HG02970 (cell line): ENCODE results near the gene ZC3HAV1.
"Not testable (repeated sequence)": the region's sequence is repeated elsewhere in the genome, so short reads cannot be mapped to it uniquely, and the experiment has no call there.

Experiments used
- ATAC-seq: cut with Tn5 transposase; IDR thresholded peaks from one replicate; pipeline ENCODE4 v1.9.1; 2021; ENCODE audit warnings: mild to moderate bottlenecking, moderate library complexity, moderate number of reproducible peaks; ENCODE audit not compliant: unreplicated experiment, low FRiP score

The ZC3HAV1 gene

DNA sequence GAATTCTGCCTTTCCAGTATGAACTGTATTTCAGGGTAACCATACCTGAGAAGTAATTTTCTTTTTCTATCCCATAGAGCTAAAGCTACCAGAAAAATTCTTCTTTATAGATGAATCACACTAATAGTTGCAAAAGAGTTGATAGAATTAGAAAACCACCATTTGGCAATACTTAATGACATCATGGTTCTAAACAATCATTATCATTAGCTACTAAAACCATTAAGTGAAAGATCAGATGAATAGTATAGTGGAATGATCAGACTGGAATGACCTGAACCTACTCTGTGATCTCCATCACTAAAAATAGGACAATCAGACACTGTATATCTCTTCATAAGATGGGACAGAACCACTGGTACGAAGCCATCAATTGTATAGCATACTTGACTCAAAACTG is 53.8 kb downstream of the ZC3HAV1 start:
- no peak for ATAC-seq

DNA sequence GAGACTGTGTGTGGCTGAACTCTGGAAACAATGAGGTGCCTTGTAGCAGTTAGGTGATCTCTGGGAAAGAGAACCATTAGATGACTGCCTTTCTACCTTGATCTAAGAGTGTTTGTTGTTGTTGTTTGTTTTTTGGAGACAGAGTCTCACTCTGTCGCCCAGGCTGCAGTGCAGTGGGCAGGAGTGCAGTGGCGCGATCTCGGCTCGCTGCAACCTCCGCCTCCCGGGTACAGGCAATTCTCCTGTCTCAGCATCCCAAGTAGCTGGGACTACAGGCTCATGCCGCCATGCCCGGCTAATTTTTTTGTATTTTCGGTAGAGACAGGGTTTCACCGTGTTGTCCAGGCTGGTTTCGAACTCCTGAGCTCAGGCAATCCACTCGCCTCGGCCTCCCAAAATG is 54.9 kb downstream of the ZC3HAV1 start:
- not testable (repeated sequence) for ATAC-seq

GRCh38 chr7:139054101-139054500 is 55.4 kb downstream of the ZC3HAV1 start:
- ATAC-seq, result no peak

GRCh38 chr7:139051655-139052054 is 57.9 kb downstream of the ZC3HAV1 start:
- ATAC-seq, result no peak

GRCh38 chr7:139049936-139050335 is 59.6 kb downstream of the ZC3HAV1 start:
- no peak for ATAC-seq

- no peak for ATAC-seq
Observed at GRCh38 chr7:139049111-139049510, 60.4 kb downstream of the ZC3HAV1 start.

- ATAC-seq, result no peak
Observed at GRCh38 chr7:139047970-139048369, 61.5 kb downstream of the ZC3HAV1 start.

GRCh38 chr7:139046143-139046542 is 63.4 kb downstream of the ZC3HAV1 start:
- no peak for ATAC-seq

- no peak for ATAC-seq
Observed at GRCh38 chr7:139044813-139045794, 64.4 kb downstream of the ZC3HAV1 start.

DNA sequence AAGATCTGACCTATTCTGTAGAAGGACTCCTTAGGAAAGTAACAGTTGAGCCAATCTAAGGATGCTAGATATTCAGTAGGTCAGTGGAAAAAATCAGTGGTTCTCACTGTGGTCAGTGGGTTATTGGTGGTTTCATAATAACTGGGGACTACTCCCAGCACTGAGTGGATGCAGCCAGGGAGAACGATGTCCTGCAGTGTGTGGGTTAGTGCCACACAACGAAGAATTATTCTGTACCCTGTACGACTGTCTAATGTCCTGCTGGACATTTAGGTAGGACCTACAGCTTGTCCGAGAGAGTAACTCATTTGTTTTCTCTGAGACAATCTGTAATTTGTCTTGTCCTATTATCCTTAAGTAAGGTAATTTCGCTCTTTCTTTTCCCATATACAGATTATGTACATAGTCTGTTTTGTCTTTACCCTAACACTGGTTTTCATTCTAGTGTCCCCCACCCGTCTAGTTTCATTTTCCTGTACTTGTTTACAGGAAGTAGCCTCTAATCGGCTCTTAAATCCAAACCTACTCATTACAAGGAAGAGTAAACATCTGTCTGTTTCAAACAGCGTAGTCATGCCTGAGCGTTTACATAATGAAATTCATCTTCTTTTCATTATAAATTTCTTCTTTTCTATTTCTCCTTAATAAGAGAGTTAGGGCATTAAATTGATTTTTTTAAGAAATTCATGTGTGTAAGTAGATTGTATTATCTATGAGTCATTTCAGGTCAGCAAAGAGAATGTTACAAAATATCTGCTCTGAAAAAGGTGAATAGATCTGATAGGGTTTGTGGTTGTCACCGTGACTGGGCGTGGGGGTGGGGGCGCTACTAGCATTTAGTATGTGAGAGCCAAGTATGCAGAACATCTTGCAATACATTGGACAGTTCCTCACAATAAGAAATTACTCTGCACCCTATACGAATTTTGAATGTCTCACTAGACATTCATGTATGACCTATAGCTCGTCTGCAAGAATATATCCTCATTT is 65.4 kb downstream of the ZC3HAV1 start:
- no peak for ATAC-seq

- no peak for ATAC-seq
Observed at GRCh38 chr7:139041378-139042085, 68.0 kb downstream of the ZC3HAV1 start.

GRCh38 chr7:139038691-139039090 is 70.8 kb downstream of the ZC3HAV1 start:
- no peak for ATAC-seq

- ATAC-seq, result no peak
Observed at GRCh38 chr7:139036901-139037300, 72.6 kb downstream of the ZC3HAV1 start.

GRCh38 chr7:139035586-139036353 is 73.8 kb downstream of the ZC3HAV1 start, which contains the start of gene ZC3HAV1L:
Gene ZC3HAV1L, minus strand, starts transcription at chr7:139036042. Its CDS starts 25 bp downstream, at chr7:139036017.
- ATAC-seq, result no peak

DNA sequence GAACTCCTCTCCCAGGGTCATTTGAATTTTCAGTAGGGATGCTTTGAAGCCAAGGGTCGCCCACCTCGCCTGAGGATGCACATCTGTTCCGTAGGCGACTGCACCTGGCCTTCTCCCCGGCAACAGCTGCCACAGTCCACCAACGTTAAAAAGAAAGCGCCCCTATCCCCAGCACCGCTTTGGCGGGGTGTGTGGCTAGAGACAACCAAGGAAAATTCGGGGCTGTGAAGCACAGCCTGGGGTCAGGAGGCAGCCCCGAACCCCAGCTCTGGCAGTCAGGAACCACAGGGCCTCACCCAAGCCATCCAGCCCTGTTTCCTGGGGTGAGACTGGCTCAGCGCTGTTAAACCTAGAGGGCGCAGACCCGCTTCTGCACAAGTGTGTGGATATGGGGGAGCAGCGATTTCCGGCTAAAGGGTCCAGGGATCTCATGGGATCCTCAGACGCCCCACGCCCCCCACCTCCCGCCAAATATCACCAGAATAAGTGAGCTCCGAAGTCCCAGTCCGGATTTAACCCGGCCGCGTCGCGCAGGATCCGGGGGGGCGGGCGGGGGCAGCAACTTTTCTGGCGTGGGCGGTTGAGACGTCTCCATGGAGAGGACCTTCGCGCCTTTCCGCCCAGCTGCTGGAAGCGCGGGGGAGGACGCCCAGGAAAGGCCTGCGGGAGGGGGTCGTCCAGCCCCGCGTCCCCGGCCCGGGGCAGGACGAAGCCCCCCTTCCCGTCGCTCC is 74.5 kb downstream of the ZC3HAV1 start:
- ATAC-seq, result no peak

- no peak for ATAC-seq
Observed at GRCh38 chr7:139034336-139034735, 75.2 kb downstream of the ZC3HAV1 start.

- ATAC-seq, result no peak
Observed at GRCh38 chr7:139033346-139034114, 76.0 kb downstream of the ZC3HAV1 start.

- no peak for ATAC-seq
Observed at GRCh38 chr7:139032473-139032872, 77.0 kb downstream of the ZC3HAV1 start.
